Measurements from ENCODE around the gene ATP5MC3.

DNA sequence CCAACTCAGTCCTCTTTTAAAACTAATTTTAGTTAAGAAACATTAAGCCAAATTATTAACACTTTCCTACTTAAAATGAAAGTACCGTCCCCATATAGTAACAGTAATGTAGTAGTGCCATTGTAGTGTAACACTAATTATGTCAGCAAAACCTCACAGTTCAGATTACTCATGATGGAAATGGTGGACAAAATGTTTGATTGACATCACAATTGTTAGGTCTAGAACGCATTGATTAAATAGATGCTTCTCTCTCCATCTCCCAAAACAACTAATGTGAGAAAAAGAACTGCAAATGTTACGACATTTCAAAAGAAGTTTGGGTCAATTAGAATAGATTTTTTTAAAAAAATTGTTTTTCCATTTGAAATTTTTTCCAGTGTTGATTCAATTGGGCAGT, 12.3 kb downstream of the ATP5MC3 start:
- TF ChIP-seq, protein P1, sequence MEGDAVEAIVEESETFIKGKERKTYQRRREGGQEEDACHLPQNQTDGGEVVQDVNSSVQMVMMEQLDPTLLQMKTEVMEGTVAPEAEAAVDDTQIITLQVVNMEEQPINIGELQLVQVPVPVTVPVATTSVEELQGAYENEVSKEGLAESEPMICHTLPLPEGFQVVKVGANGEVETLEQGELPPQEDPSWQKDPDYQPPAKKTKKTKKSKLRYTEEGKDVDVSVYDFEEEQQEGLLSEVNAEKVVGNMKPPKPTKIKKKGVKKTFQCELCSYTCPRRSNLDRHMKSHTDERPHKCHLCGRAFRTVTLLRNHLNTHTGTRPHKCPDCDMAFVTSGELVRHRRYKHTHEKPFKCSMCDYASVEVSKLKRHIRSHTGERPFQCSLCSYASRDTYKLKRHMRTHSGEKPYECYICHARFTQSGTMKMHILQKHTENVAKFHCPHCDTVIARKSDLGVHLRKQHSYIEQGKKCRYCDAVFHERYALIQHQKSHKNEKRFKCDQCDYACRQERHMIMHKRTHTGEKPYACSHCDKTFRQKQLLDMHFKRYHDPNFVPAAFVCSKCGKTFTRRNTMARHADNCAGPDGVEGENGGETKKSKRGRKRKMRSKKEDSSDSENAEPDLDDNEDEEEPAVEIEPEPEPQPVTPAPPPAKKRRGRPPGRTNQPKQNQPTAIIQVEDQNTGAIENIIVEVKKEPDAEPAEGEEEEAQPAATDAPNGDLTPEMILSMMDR (IDR thresholded peaks at IDR 0.05), result no peak
- TF ChIP-seq POLR2A (IDR thresholded peaks at IDR 0.05), result no peak
